ENCODE results near the gene SUOX. TPM values are rescaled to one million over a fixed set of nuclear protein-coding genes. Genes with fewer than 3 reads are reported as not detected.

SUOX gene
- total RNA-seq, 1 donor from 2014 or later: 25.0 TPM

- intact Hi-C loops (cut with DNase I): no loop called here
- DNase-seq (ENCODE audit: low spot score): no peak
Measured at GRCh38 chr12:56011509-56012090, 14.5 kb downstream of the SUOX start.

- intact Hi-C loops (cut with DNase I): no loop called here
- no peak for DNase-seq (ENCODE audit: low spot score)
Measured at GRCh38 chr12:56013482-56013881, 16.4 kb downstream of the SUOX start.

- DNase-seq (ENCODE audit: low spot score): no peak
- intact Hi-C loops (cut with DNase I): no loop called here
Measured at GRCh38 chr12:56014205-56014604, 17.1 kb downstream of the SUOX start.

GRCh38 chr12:56017181-56017580 is 20.1 kb downstream of the SUOX start:
- DNase-seq (ENCODE audit: low spot score): no peak
- intact Hi-C loops (cut with DNase I): no loop called here

- intact Hi-C loops (cut with DNase I): no loop called here
- no peak for DNase-seq (ENCODE audit: low spot score)
Measured at GRCh38 chr12:56018356-56018755, 21.3 kb downstream of the SUOX start.

GRCh38 chr12:56020423-56021184 is 23.5 kb downstream of the SUOX start, which contains the start of gene IKZF4:
Gene IKZF4, plus strand, starts transcription at chr12:56021043. Its CDS starts 451 bp downstream, at chr12:56021494.
- intact Hi-C loops (cut with DNase I): no loop called here
- no peak for DNase-seq (ENCODE audit: low spot score)

- intact Hi-C loops (cut with DNase I): no loop called here
- DNase-seq (ENCODE audit: low spot score): no peak
Measured at GRCh38 chr12:56021889-56022497, 24.9 kb downstream of the SUOX start.

GRCh38 chr12:56028511-56029165 is 31.6 kb downstream of the SUOX start:
- intact Hi-C loops (cut with DNase I): no loop called here
- no peak for DNase-seq (ENCODE audit: low spot score)

GRCh38 chr12:56029166-56029519 is 32.1 kb downstream of the SUOX start:
- intact Hi-C loops (cut with DNase I): no loop called here
- DNase-seq (ENCODE audit: low spot score): no peak

- no peak for DNase-seq (ENCODE audit: low spot score)
- intact Hi-C loops (cut with DNase I): no loop called here
Measured at GRCh38 chr12:56029666-56030293, 32.7 kb downstream of the SUOX start.

- DNase-seq (ENCODE audit: low spot score): no peak
- intact Hi-C loops (cut with DNase I): no loop called here
Measured at GRCh38 chr12:56031987-56032386, 34.9 kb downstream of the SUOX start.

GRCh38 chr12:56034586-56035332 is 37.7 kb downstream of the SUOX start:
- intact Hi-C loops (cut with DNase I): no loop called here
- no peak for DNase-seq (ENCODE audit: low spot score)

- intact Hi-C loops (cut with DNase I): no loop called here
- DNase-seq (ENCODE audit: low spot score): no peak
Measured at GRCh38 chr12:56037161-56037560, 40.1 kb downstream of the SUOX start.

- no peak for DNase-seq (ENCODE audit: low spot score)
- intact Hi-C loops (cut with DNase I): no loop called here
Measured at GRCh38 chr12:56038022-56038655, 41.1 kb downstream of the SUOX start.

- intact Hi-C loops (cut with DNase I): loop anchor here (5.0 to 10.0 kb wide), 2 partner anchors 77 to 295 kb away; partner anchors contain the start of genes GDF11, RPL41 and ZC3H10
- DNase-seq (ENCODE audit: low spot score): no peak
Measured at GRCh38 chr12:56040151-56040550, 43.1 kb downstream of the SUOX start.

- no peak for DNase-seq (ENCODE audit: low spot score)
- intact Hi-C loops (cut with DNase I): loop anchor here (1.0 to 10.0 kb wide), 4 partner anchors 45 to 296 kb away; partner anchors contain the start of genes GDF11, PA2G4, RPL41 and ZC3H10
Measured at GRCh38 chr12:56040963-56041551, 44.0 kb downstream of the SUOX start.

GRCh38 chr12:56041552-56042429 is 44.7 kb downstream of the SUOX start, which contains the start of gene RPS26:
Gene RPS26, plus strand, starts transcription at chr12:56041918. Its CDS starts 249 bp downstream, at chr12:56042167.
- intact Hi-C loops (cut with DNase I): loop anchor here (1.0 to 10.0 kb wide), 4 partner anchors 45 to 297 kb away; partner anchors contain the start of genes GDF11, PA2G4, RPL41 and ZC3H10
- peak; percentile 96 for DNase-seq (ENCODE audit: low spot score)

Measured in cardiac septum (tissue), 1 donor.